ENCODE results near the gene CLEC18A. TPM values are rescaled to one million over a fixed set of nuclear protein-coding genes. Genes with fewer than 3 reads are reported as not detected.

The CLEC18A gene
- 0.11 to 0.25 TPM (median 0.20 TPM) in 5 replicates for total RNA-seq (2022; extraction: Qiagen RNA extraction; ENCODE audit: low read depth)

GRCh38 chr16:69951017-69951671 is at the start of gene CLEC18A:
Gene CLEC18A, plus strand, starts transcription at chr16:69951334. Its CDS starts 33 bp downstream, at chr16:69951367.

Other genes starting within 250 kb of the CLEC18A start
- 2,474 to 2,654 TPM (median 2,525 TPM) in 5 replicates for gene NQO1, start 224.8 kb upstream of the CLEC18A start, total RNA-seq (2022; extraction: Qiagen RNA extraction; ENCODE audit: low read depth)
- 112 to 122 TPM (median 115 TPM) in 5 replicates for gene NOB1, start 196.4 kb upstream of the CLEC18A start, total RNA-seq (2022; extraction: Qiagen RNA extraction; ENCODE audit: low read depth)
- 21.0 to 22.9 TPM (median 22.3 TPM) in 5 replicates for gene WWP2, start 189.0 kb upstream of the CLEC18A start, total RNA-seq (2022; extraction: Qiagen RNA extraction; ENCODE audit: low read depth)
- gene PDPR, start 163.0 kb downstream of the CLEC18A start, total RNA-seq (2022; extraction: Qiagen RNA extraction; ENCODE audit: low read depth), result 12.9 to 16.7 TPM (median 15.7 TPM) in 5 replicates
- gene CLEC18C, start 222.5 kb downstream of the CLEC18A start, total RNA-seq (2022; extraction: Qiagen RNA extraction; ENCODE audit: low read depth), result 0.08 to 0.09 TPM in 2 of 5 replicates, not detected in the others

Measured in A549 treated with GW870086 at 1 μM for 4 hours (cell line).